HG02973 (cell line): ENCODE measurements around the gene IL3RA.
"Not testable (repeated sequence)": the region's sequence is repeated elsewhere in the genome, so short reads cannot be mapped to it uniquely, and the experiment has no call there.

Source experiments
- ATAC-seq: cut with Tn5 transposase; IDR thresholded peaks from one replicate; pipeline ENCODE4 v1.9.1; 2021; ENCODE audit warnings: moderate library complexity; ENCODE audit not compliant: unreplicated experiment

The IL3RA gene

GRCh38 chrX:1327651-1328304 is 8.8 kb upstream of the IL3RA start:
- ATAC-seq = no peak

- ATAC-seq = no peak
Observed at GRCh38 chrX:1330605-1331004, 6.0 kb upstream of the IL3RA start.

- ATAC-seq = not testable (repeated sequence)
Observed at GRCh38 chrX:1332433-1332832, 4.2 kb upstream of the IL3RA start.

GRCh38 chrX:1334854-1335253 is 1.7 kb upstream of the IL3RA start:
- no peak for ATAC-seq

GRCh38 chrX:1336948-1337779 is 579 bp downstream of the IL3RA start:
- ATAC-seq = peak; percentile 34

GRCh38 chrX:1341545-1342184 is 5.1 kb downstream of the IL3RA start:
- ATAC-seq = no peak

GRCh38 chrX:1349606-1350005 is 13.0 kb downstream of the IL3RA start:
- ATAC-seq = not testable (repeated sequence)

GRCh38 chrX:1351981-1352714 is 15.6 kb downstream of the IL3RA start:
- no peak for ATAC-seq

GRCh38 chrX:1354036-1355019 is 17.7 kb downstream of the IL3RA start:
- no peak for ATAC-seq

GRCh38 chrX:1355131-1356046 is 18.8 kb downstream of the IL3RA start:
- no peak for ATAC-seq

- ATAC-seq = no peak
Observed at GRCh38 chrX:1357993-1358392, 21.4 kb downstream of the IL3RA start.

- no peak for ATAC-seq
Observed at GRCh38 chrX:1358793-1359476, 22.4 kb downstream of the IL3RA start.

- no peak for ATAC-seq
Observed at GRCh38 chrX:1359477-1359873, 22.9 kb downstream of the IL3RA start.

GRCh38 chrX:1360171-1360570 is 23.6 kb downstream of the IL3RA start:
- ATAC-seq = no peak

GRCh38 chrX:1361275-1361674 is 24.7 kb downstream of the IL3RA start:
- ATAC-seq = no peak

- ATAC-seq = no peak
Observed at GRCh38 chrX:1361910-1362309, 25.3 kb downstream of the IL3RA start.

- ATAC-seq = not testable (repeated sequence)
Observed at GRCh38 chrX:1366363-1366762, 29.8 kb downstream of the IL3RA start.

- no peak for ATAC-seq
Observed at GRCh38 chrX:1368385-1368698, 31.8 kb downstream of the IL3RA start.
